Activated T-cell treated with anti-CD3 and anti-CD28 coated beads, Interleukin-2, amount 50 U/mL, for 24 hours (primary cell): ENCODE measurements around the gene ANKRD49.

Source experiments
- DNase-seq: peaks from one replicate; pipeline ENCODE4 v3.0.0-alpha.2; 2020
- H3K27ac Mint-ChIP-seq: 2 replicates; pipeline ENCODE4 v1.8.0; 2020; ENCODE audit warnings: mild to moderate bottlenecking, mixed read lengths
- H3K27me3 Mint-ChIP-seq: 2 replicates; pipeline ENCODE4 v1.8.0; 2020; ENCODE audit warnings: mixed read lengths
- H3K36me3 Mint-ChIP-seq: 2 replicates; pipeline ENCODE4 v1.8.0; 2020; ENCODE audit warnings: low read depth, mixed read lengths
- H3K4me1 Mint-ChIP-seq: 2 replicates; pipeline ENCODE4 v1.8.0; 2020; ENCODE audit warnings: low read depth, mixed read lengths
- H3K4me3 Mint-ChIP-seq: 2 replicates; pipeline ENCODE4 v1.8.0; 2020; ENCODE audit warnings: mild to moderate bottlenecking, moderate library complexity, mixed read lengths
- H3K9me3 Mint-ChIP-seq: 2 replicates; pipeline ENCODE4 v1.8.0; 2020; ENCODE audit warnings: mixed read lengths

Gene ANKRD49

GRCh38 chr11:94493281-94494125 lies at the start of gene ANKRD49, which contains the start of gene MRE11:
TSS of gene ANKRD49 (plus strand) at chr11:94493984. CDS start at chr11:94496694, 2,710 bp downstream.
TSS of gene MRE11 (minus strand) at chr11:94493844. CDS start at chr11:94492801, 1,043 bp downstream.
- peaks cover 74% of the 10 kb centered on the region for H3K36me3 Mint-ChIP-seq
- H3K27me3 Mint-ChIP-seq = no peaks in the 10 kb centered on the region
- peak within 1 kb of the TSS; percentile 97 for H3K4me3 Mint-ChIP-seq
- H3K4me1 Mint-ChIP-seq = peaks cover 38% of the 10 kb centered on the region
- no peaks in the 10 kb centered on the region for H3K9me3 Mint-ChIP-seq
- DNase-seq = peak; percentile 96
- peak within 1 kb of the TSS; percentile 99 for H3K27ac Mint-ChIP-seq

- no peaks in the 10 kb centered on the region for H3K9me3 Mint-ChIP-seq
- peaks cover 87% of the 10 kb centered on the region for H3K36me3 Mint-ChIP-seq
- H3K4me1 Mint-ChIP-seq = no peaks in the 10 kb centered on the region
- DNase-seq = no peak
- no peak overlapping the region for H3K27ac Mint-ChIP-seq
- no peaks in the 10 kb centered on the region for H3K27me3 Mint-ChIP-seq
- H3K4me3 Mint-ChIP-seq = no peak overlapping the region
These were observed 48.1 kb upstream of the ANKRD49 start for GRCh38 chr11:94445641-94446040.

GRCh38 chr11:94447149-94447548 lies 46.6 kb upstream of the ANKRD49 start:
- Mint-ChIP-seq H3K9me3 (no peaks in the 10 kb centered on the region), H3K4me3 (no peak overlapping the region), H3K4me1 (no peaks in the 10 kb centered on the region), H3K36me3 (peaks cover 80% of the 10 kb centered on the region), H3K27me3 (no peaks in the 10 kb centered on the region), H3K27ac (no peak overlapping the region)
- no peak for DNase-seq

- Mint-ChIP-seq H3K36me3 (peaks cover 79% of the 10 kb centered on the region), H3K27me3 (no peaks in the 10 kb centered on the region), H3K27ac (no peak overlapping the region), H3K9me3 (no peaks in the 10 kb centered on the region), H3K4me1 (no peaks in the 10 kb centered on the region), H3K4me3 (no peak overlapping the region)
- DNase-seq = no peak
These were observed 44.8 kb upstream of the ANKRD49 start for GRCh38 chr11:94449029-94449428.

GRCh38 chr11:94449437-94449836 lies 44.3 kb upstream of the ANKRD49 start:
- Mint-ChIP-seq H3K27me3 (no peaks in the 10 kb centered on the region), H3K27ac (no peak overlapping the region), H3K36me3 (peaks cover 77% of the 10 kb centered on the region), H3K4me1 (no peaks in the 10 kb centered on the region), H3K9me3 (no peaks in the 10 kb centered on the region), H3K4me3 (no peak overlapping the region)
- no peak for DNase-seq

- DNase-seq = no peak
- Mint-ChIP-seq H3K36me3 (peaks cover 79% of the 10 kb centered on the region), H3K9me3 (no peaks in the 10 kb centered on the region), H3K27ac (no peak overlapping the region), H3K27me3 (no peaks in the 10 kb centered on the region), H3K4me3 (no peak overlapping the region), H3K4me1 (no peaks in the 10 kb centered on the region)
These were observed 43.7 kb upstream of the ANKRD49 start for GRCh38 chr11:94450048-94450447.

- no peaks in the 10 kb centered on the region for H3K27me3 Mint-ChIP-seq
- peaks cover 81% of the 10 kb centered on the region for H3K36me3 Mint-ChIP-seq
These were observed 40.8 kb upstream of the ANKRD49 start for GRCh38 chr11:94452988-94453387.

GRCh38 chr11:94454301-94454700 lies 39.5 kb upstream of the ANKRD49 start:
- Mint-ChIP-seq H3K27me3 (no peaks in the 10 kb centered on the region), H3K9me3 (no peaks in the 10 kb centered on the region), H3K4me1 (peaks cover 1% of the 10 kb centered on the region), H3K36me3 (peaks cover 80% of the 10 kb centered on the region), H3K27ac (no peak overlapping the region), H3K4me3 (no peak overlapping the region)
- no peak for DNase-seq

More at GRCh38 chr11:94452988-94453387, 40.8 kb upstream of the ANKRD49 start:
- no peak for DNase-seq
- no peak overlapping the region for H3K27ac Mint-ChIP-seq
- no peaks in the 10 kb centered on the region for H3K9me3 Mint-ChIP-seq
- no peak overlapping the region for H3K4me3 Mint-ChIP-seq
- peaks cover 1% of the 10 kb centered on the region for H3K4me1 Mint-ChIP-seq

- Mint-ChIP-seq H3K4me1 (peaks cover 8% of the 10 kb centered on the region), H3K27ac (no peak overlapping the region), H3K4me3 (no peak overlapping the region), H3K9me3 (no peaks in the 10 kb centered on the region), H3K27me3 (no peaks in the 10 kb centered on the region), H3K36me3 (peaks cover 84% of the 10 kb centered on the region)
- DNase-seq = no peak
These were observed 37.9 kb upstream of the ANKRD49 start for GRCh38 chr11:94455861-94456260.

GRCh38 chr11:94457118-94458029 lies 36.4 kb upstream of the ANKRD49 start:
- Mint-ChIP-seq H3K36me3 (peaks cover 91% of the 10 kb centered on the region), H3K9me3 (no peaks in the 10 kb centered on the region), H3K27ac (peak overlapping the region; percentile 61), H3K27me3 (no peaks in the 10 kb centered on the region), H3K4me1 (peaks cover 8% of the 10 kb centered on the region), H3K4me3 (no peak overlapping the region)
- DNase-seq = no peak

- H3K27me3 Mint-ChIP-seq = no peaks in the 10 kb centered on the region
- no peak for DNase-seq
- peaks cover 92% of the 10 kb centered on the region for H3K36me3 Mint-ChIP-seq
- no peak overlapping the region for H3K4me3 Mint-ChIP-seq
- peaks cover 8% of the 10 kb centered on the region for H3K4me1 Mint-ChIP-seq
- no peak overlapping the region for H3K27ac Mint-ChIP-seq
- H3K9me3 Mint-ChIP-seq = no peaks in the 10 kb centered on the region
These were observed 34.2 kb upstream of the ANKRD49 start for GRCh38 chr11:94459576-94459975.

GRCh38 chr11:94469416-94469815 lies 24.4 kb upstream of the ANKRD49 start:
- peaks cover 91% of the 10 kb centered on the region for H3K36me3 Mint-ChIP-seq
- H3K9me3 Mint-ChIP-seq = no peaks in the 10 kb centered on the region

GRCh38 chr11:94472916-94473799 lies 20.6 kb upstream of the ANKRD49 start:
- no peaks in the 10 kb centered on the region for H3K9me3 Mint-ChIP-seq
- H3K27ac Mint-ChIP-seq = peak overlapping the region; percentile 8
- no peaks in the 10 kb centered on the region for H3K27me3 Mint-ChIP-seq
- peaks cover 28% of the 10 kb centered on the region for H3K4me1 Mint-ChIP-seq
- H3K4me3 Mint-ChIP-seq = no peak overlapping the region
- H3K36me3 Mint-ChIP-seq = peaks cover 91% of the 10 kb centered on the region
- DNase-seq = no peak

More at GRCh38 chr11:94469416-94469815, 24.4 kb upstream of the ANKRD49 start:
- DNase-seq = no peak
- no peak overlapping the region for H3K4me3 Mint-ChIP-seq
- peaks cover 21% of the 10 kb centered on the region for H3K4me1 Mint-ChIP-seq
- H3K27ac Mint-ChIP-seq = no peak overlapping the region
- H3K27me3 Mint-ChIP-seq = no peaks in the 10 kb centered on the region

- Mint-ChIP-seq H3K4me3 (no peak overlapping the region), H3K27me3 (no peaks in the 10 kb centered on the region), H3K36me3 (peaks cover 93% of the 10 kb centered on the region), H3K9me3 (no peaks in the 10 kb centered on the region), H3K4me1 (peaks cover 21% of the 10 kb centered on the region), H3K27ac (no peak overlapping the region)
- no peak for DNase-seq
These were observed 16.2 kb upstream of the ANKRD49 start for GRCh38 chr11:94477624-94478023.
